Natural killer cell (primary cell): ENCODE results near the gene CDK4. TPM values are rescaled to one million over a fixed set of nuclear protein-coding genes. Genes with fewer than 3 reads are reported as not detected.

Experiments
- ATAC-seq, 3 donors: fragments of 150-1000 bp in 2 of 3; fragments of 200-7000 bp in 1 of 3; cut with Tn5 transposase; 1 replicate in 1 of 3; 2 replicates in 2 of 3; pipeline ENCODE4 v1.10.0; 2021; ENCODE audit warnings: mild to moderate bottlenecking in 2 of 3, moderate library complexity in 2 of 3
- DNase-seq, 2 donors: peaks; one replicate each; pipeline versions ENCODE4 v3.0.0 to v3.0.0-alpha.2; 2013 to 2021; ENCODE audit warnings: mixed read lengths in 1 of 2
- H3K27ac ChIP-seq: one replicate; pipeline ENCODE4 v1.5.1; 2013; ENCODE audit warnings: mild to moderate bottlenecking, low read length
- H3K27me3 ChIP-seq: one replicate; pipeline ENCODE4 v1.6.1; 2013; ENCODE audit warnings: low read length; ENCODE audit not compliant: control insufficient read depth, insufficient read depth
- H3K36me3 ChIP-seq: one replicate; pipeline ENCODE4 v1.6.1; 2013; ENCODE audit warnings: low read length; ENCODE audit not compliant: control insufficient read depth, insufficient read depth
- H3K4me1 ChIP-seq: one replicate; pipeline ENCODE4 v1.6.1; 2013; ENCODE audit warnings: low read length; ENCODE audit not compliant: control insufficient read depth, insufficient read depth
- H3K4me3 ChIP-seq: one replicate; pipeline ENCODE4 v1.5.1; 2013; ENCODE audit warnings: low read length
- H3K9me3 ChIP-seq: one replicate; pipeline ENCODE4 v1.6.1; 2013; ENCODE audit warnings: low read length; ENCODE audit not compliant: control insufficient read depth, insufficient read depth
- H3K27ac Mint-ChIP-seq, 2 donors: one replicate each; pipeline ENCODE4 v1.8.0; 2022; ENCODE audit warnings: mild to moderate bottlenecking in 2 of 2, mixed read lengths in 2 of 2, moderate library complexity in 1 of 2
- H3K27me3 Mint-ChIP-seq, 2 donors: one replicate each; pipeline ENCODE4 v1.8.0; 2022; ENCODE audit warnings: low read depth in 2 of 2, mixed read lengths in 2 of 2
- H3K36me3 Mint-ChIP-seq: one replicate; pipeline ENCODE4 v1.8.0; 2022; ENCODE audit warnings: mixed read lengths
- H3K4me1 Mint-ChIP-seq, 2 donors: one replicate each; pipeline ENCODE4 v1.8.0; 2022; ENCODE audit warnings: mixed read lengths in 2 of 2
- H3K4me3 Mint-ChIP-seq: one replicate; pipeline ENCODE4 v1.8.0; 2022; ENCODE audit warnings: mild to moderate bottlenecking, moderate library complexity, mixed read lengths
- H3K9me3 Mint-ChIP-seq, 2 donors: one replicate each; pipeline ENCODE4 v1.8.0; 2022; ENCODE audit warnings: mixed read lengths in 2 of 2
- CTCF ChIP-seq: fragments of 200-600 bp; IDR thresholded peaks from one replicate; pipeline ENCODE4 v1.8.0; 2022; ENCODE audit warnings: antibody characterized with exemption
- WGBS: methylation state at CpG from one replicate; pipeline ENCODE4 v1.1.7; 2013; ENCODE audit warnings: missing lambda C conversion rate; ENCODE audit not compliant: insufficient coverage; 5-methylcytosine and 5-hydroxymethylcytosine counted together
- intact Hi-C: fragments of 100-400 bp; cut with micrococcal nuclease; formaldehyde crosslinking; loops from one replicate; pipeline ENCODE4 v1.14.2; 2022
- total RNA-seq, 4 donors: library from RNA; stranded (reverse); fragments of 120-200 nt in 1 of 4; gene quantifications; one replicate each; pipeline versions ENCODE4 v1.2.3 to v1.2.4, GENCODE V29; 2013 to 2022

The CDK4 gene
- total RNA-seq, 3 donors from 2014 or later (not counting 1 experiment from before 2014, with no cell fraction given): 30.7 to 39.5 (median 37.7) TPM

- no peaks in the 10 kb centered on the region for H3K27me3 Mint-ChIP-seq
- H3K27me3 ChIP-seq: no peaks in the 10 kb centered on the region
- H3K4me3 ChIP-seq: no peak overlapping the region
- no peak for ATAC-seq
- 97% methylated on average over 3 of the region's 3 CpGs for WGBS
- H3K9me3 ChIP-seq: peaks cover 4% of the 10 kb centered on the region
- H3K27ac ChIP-seq: no peak overlapping the region
- peaks cover 15% of the 10 kb centered on the region for H3K36me3 Mint-ChIP-seq
- no peaks in the 10 kb centered on the region for H3K9me3 Mint-ChIP-seq
- TF ChIP-seq CTCF: no peak
- H3K4me1 Mint-ChIP-seq: no peaks in the 10 kb centered on the region
- H3K4me3 Mint-ChIP-seq: no peak overlapping the region
- intact Hi-C loops: no loop called here
- H3K4me1 ChIP-seq: no peaks in the 10 kb centered on the region
- H3K27ac Mint-ChIP-seq: no peak overlapping the region
- no peak for DNase-seq
- H3K36me3 ChIP-seq: peaks cover 37% of the 10 kb centered on the region
Observed at GRCh38 chr12:57707250-57707649, 44.9 kb downstream of the CDK4 start.

GRCh38 chr12:57700317-57700716 lies 51.8 kb downstream of the CDK4 start:
- Mint-ChIP-seq H3K4me3 (no peak overlapping the region), H3K4me1 (peaks cover 6 to 14% of the 10 kb centered on the region in 2 donors), H3K27ac (no peak overlapping the region), H3K27me3 (no peaks in the 10 kb centered on the region), H3K9me3 (no peaks in the 10 kb centered on the region), H3K36me3 (peaks cover 15% of the 10 kb centered on the region)
- intact Hi-C loops: no loop called here
- Histone ChIP-seq H3K27me3 (no peaks in the 10 kb centered on the region), H3K27ac (no peak overlapping the region), H3K9me3 (peaks cover 4% of the 10 kb centered on the region), H3K4me3 (no peak overlapping the region), H3K36me3 (peaks cover 50% of the 10 kb centered on the region), H3K4me1 (no peaks in the 10 kb centered on the region)
- ATAC-seq (no peak), DNase-seq (no peak)
- no peak for TF ChIP-seq CTCF
- 98% methylated on average over 2 of the region's 2 CpGs for WGBS

DNA sequence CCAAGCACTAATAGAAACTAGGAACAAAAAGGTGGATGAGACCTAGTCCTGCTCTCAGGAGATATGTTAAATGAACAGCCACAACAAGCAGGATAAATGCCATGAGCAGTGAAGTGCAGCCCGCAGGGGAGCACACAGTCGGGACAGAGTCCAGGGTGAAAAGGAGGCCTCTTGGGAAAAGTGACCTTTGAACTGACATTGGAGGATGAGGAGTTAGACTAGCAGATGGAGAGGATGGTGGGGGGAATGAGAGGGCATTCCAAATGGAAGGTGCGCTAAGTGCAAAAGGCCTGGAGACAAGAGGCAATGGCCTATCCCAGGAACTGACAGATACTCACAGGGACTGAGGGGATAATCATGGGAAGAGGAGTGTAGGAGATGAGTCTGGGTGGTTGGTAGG lies 53.7 kb downstream of the CDK4 start:
- no peak for DNase-seq
- no peak overlapping the region for H3K4me3 Mint-ChIP-seq
- H3K27me3 Mint-ChIP-seq: no peaks in the 10 kb centered on the region
- 98% methylated on average over 3 of the region's 3 CpGs for WGBS
- no peaks in the 10 kb centered on the region for H3K27me3 ChIP-seq
- no peak overlapping the region for H3K4me3 ChIP-seq
- no peaks in the 10 kb centered on the region for H3K9me3 ChIP-seq
- peaks cover 40% of the 10 kb centered on the region for H3K36me3 ChIP-seq
- no peak for ATAC-seq
- H3K36me3 Mint-ChIP-seq: peaks cover 8% of the 10 kb centered on the region
- H3K27ac Mint-ChIP-seq: no peak overlapping the region
- H3K4me1 Mint-ChIP-seq: peaks cover 6 to 14% of the 10 kb centered on the region in 2 donors
- intact Hi-C loops: no loop called here
- TF ChIP-seq CTCF: no peak
- H3K4me1 ChIP-seq: peaks cover 11% of the 10 kb centered on the region
- no peaks in the 10 kb centered on the region for H3K9me3 Mint-ChIP-seq
- H3K27ac ChIP-seq: no peak overlapping the region

Other genes with a start within 250 kb of the CDK4 start
- gene DDIT3, start 231.8 kb downstream of the CDK4 start, total RNA-seq: 100 to 1,000 TPM; 117 to 318 (median 182) TPM
- gene MBD6, start 229.5 kb downstream of the CDK4 start, total RNA-seq: 100 to 1,000 TPM; 130 to 142 (median 139) TPM
- gene DCTN2, start 205.1 kb downstream of the CDK4 start, total RNA-seq: 10 to 100 TPM; 65.5 to 76.5 (median 71.8) TPM
- gene KIF5A, start 202.3 kb downstream of the CDK4 start, total RNA-seq: under 1 TPM; 0.09 to 0.40 (median 0.16) TPM
- 10 to 100 TPM; 41.0 to 62.9 (median 52.0) TPM for gene PIP4K2C, start 161.1 kb downstream of the CDK4 start, total RNA-seq
- 10 to 100 TPM; 65.1 to 81.1 (median 77.0) TPM for gene DTX3, start 147.5 kb downstream of the CDK4 start, total RNA-seq
- gene ARHGEF25, start 140.9 kb downstream of the CDK4 start, total RNA-seq: 1 to 10 TPM; 3.1 to 6.5 (median 5.1) TPM
- gene B4GALNT1, start 119.1 kb downstream of the CDK4 start, total RNA-seq: under 1 TPM; 0.38 to 0.59 (median 0.48) TPM
- gene OS9, start 58.2 kb downstream of the CDK4 start, total RNA-seq: 100 to 1,000 TPM; 185 to 221 (median 198) TPM
- 10 to 100 TPM; 54.1 to 63.5 (median 54.8) TPM for gene AGAP2, start 13.6 kb downstream of the CDK4 start, total RNA-seq
- gene TSPAN31, start 7.3 kb downstream of the CDK4 start, total RNA-seq: 10 to 100 TPM; 18.3 to 27.0 (median 23.5) TPM
- 10 to 100 TPM; 25.4 to 28.4 (median 26.0) TPM for gene MARCHF9, start 2.8 kb upstream of the CDK4 start, total RNA-seq
- 1 to 10 TPM; 1.1 to 1.7 (median 1.6) TPM for gene CYP27B1, start 14.8 kb upstream of the CDK4 start, total RNA-seq
- gene METTL1, start 19.8 kb upstream of the CDK4 start, total RNA-seq: 10 to 100 TPM in 1 of 3 donors, 1 to 10 TPM in 2; 8.0 to 12.5 (median 8.8) TPM
- gene EEF1AKMT3, start 20.3 kb upstream of the CDK4 start, total RNA-seq: 1 to 10 TPM; 1.3 to 2.6 (median 2.2) TPM
- gene TSFM, start 30.5 kb upstream of the CDK4 start, total RNA-seq: 10 to 100 TPM; 17.6 to 19.7 (median 17.7) TPM
- gene AVIL, start 66.4 kb upstream of the CDK4 start, total RNA-seq: 1 to 10 TPM in 2 of 3 donors, under 1 TPM in 1; 0.45 to 2.2 (median 1.3) TPM
- gene CTDSP2, start 94.4 kb upstream of the CDK4 start, total RNA-seq: 100 to 1,000 TPM in 2 of 3 donors, 10 to 100 TPM in 1; 93.8 to 135 (median 123) TPM
- gene ATP23, start 189.3 kb upstream of the CDK4 start, total RNA-seq: 1 to 10 TPM; 4.9 to 8.8 (median 6.3) TPM